SU-DHL-6 (cell line): ENCODE measurements around the gene NHS.

Source experiments
- H2AFZ ChIP-seq: fragments of 200-600 bp; sonication (generic); 2 replicates; pipeline ENCODE4 v1.6.1; 2014; ENCODE audit warnings: low read depth, mild to moderate bottlenecking, moderate library complexity, mixed read lengths, antibody characterized with exemption, low read length; ENCODE audit not compliant: severe bottlenecking
- H3F3A ChIP-seq: fragments of 200-600 bp; shearing (Covaris generic); 2 replicates; pipeline ENCODE4 v1.6.0; 2016; ENCODE audit warnings: antibody characterized with exemption, mild to moderate bottlenecking; ENCODE audit not compliant: insufficient read depth
- H3K27ac ChIP-seq: fragments of 200-600 bp; sonication (generic); 2 replicates; pipeline ENCODE4 v1.5.1; 2016; ENCODE audit warnings: low read depth, mild to moderate bottlenecking, low read length, moderate library complexity, mixed read lengths
- H3K27me3 ChIP-seq: fragments of 200-600 bp; sonication (generic), shearing (Covaris generic); 2 replicates; pipeline ENCODE4 v1.6.0; 2014; ENCODE audit warnings: mild to moderate bottlenecking, low read length
- H3K36me3 ChIP-seq: fragments of 200-600 bp; sonication (generic); 2 replicates; pipeline ENCODE4 v1.6.1; 2014; ENCODE audit warnings: mild to moderate bottlenecking, low read length, mixed read lengths
- H3K4me2 ChIP-seq: fragments of 300-600, 200-600 bp; shearing (Covaris generic), sonication (generic); 2 replicates; pipeline ENCODE4 v1.6.0; 2014; ENCODE audit warnings: low read length, low read depth, mild to moderate bottlenecking; ENCODE audit not compliant: poor library complexity, severe bottlenecking
- H3K4me3 ChIP-seq: fragments of 200-600 bp; sonication (generic); 2 replicates; pipeline ENCODE4 v1.5.1; 2014; ENCODE audit warnings: antibody characterized with exemption, low read length, mild to moderate bottlenecking, mixed read lengths; ENCODE audit not compliant: insufficient read depth, poor library complexity, severe bottlenecking
- H3K79me2 ChIP-seq: fragments of 200-600 bp; sonication (generic); 2 replicates; pipeline ENCODE4 v1.6.1; 2014; ENCODE audit warnings: mild to moderate bottlenecking, low read length, moderate library complexity; ENCODE audit not compliant: insufficient read depth
- H3K9ac ChIP-seq: fragments of 200-600 bp; sonication (generic); 2 replicates; pipeline ENCODE4 v1.7.0; 2014; ENCODE audit warnings: mild to moderate bottlenecking, low read length
- H3K9me2 ChIP-seq: fragments of 200-600 bp; sonication (generic); replicated peaks from 2 replicates; pipeline ENCODE4 v1.6.1; 2014; ENCODE audit warnings: low read length; ENCODE audit not compliant: insufficient read depth
- H3K9me3 ChIP-seq: fragments of 200-600 bp; sonication (generic); 2 replicates; pipeline ENCODE4 v1.6.1; 2014; ENCODE audit warnings: low read length, mixed read lengths; ENCODE audit not compliant: insufficient read depth
- H4K20me1 ChIP-seq: fragments of 200-600 bp; sonication (generic); 2 replicates; pipeline ENCODE4 v1.6.1; 2014; ENCODE audit warnings: low read depth, mild to moderate bottlenecking, antibody characterized with exemption, low read length, moderate library complexity, mixed read lengths
- EZH2phosphoT487 ChIP-seq: fragments of 200-600 bp; sonication (generic), shearing (Covaris generic); conservative IDR thresholded peaks from 2 replicates; pipeline ENCODE4 v1.6.1; 2018; ENCODE audit warnings: mild to moderate bottlenecking, antibody characterized with exemption, low read length, moderate library complexity, mixed read lengths
- TF ChIP-seq, protein P1 (sequence below): fragments of 200-600 bp; sonication (generic); IDR thresholded peaks from one replicate; pipeline ENCODE4 v1.5.1; 2017; ENCODE audit warnings: antibody characterized with exemption, mild to moderate bottlenecking, low read length, moderate library complexity; ENCODE audit not compliant: insufficient read depth, poor library complexity, severe bottlenecking

NHS gene

DNA sequence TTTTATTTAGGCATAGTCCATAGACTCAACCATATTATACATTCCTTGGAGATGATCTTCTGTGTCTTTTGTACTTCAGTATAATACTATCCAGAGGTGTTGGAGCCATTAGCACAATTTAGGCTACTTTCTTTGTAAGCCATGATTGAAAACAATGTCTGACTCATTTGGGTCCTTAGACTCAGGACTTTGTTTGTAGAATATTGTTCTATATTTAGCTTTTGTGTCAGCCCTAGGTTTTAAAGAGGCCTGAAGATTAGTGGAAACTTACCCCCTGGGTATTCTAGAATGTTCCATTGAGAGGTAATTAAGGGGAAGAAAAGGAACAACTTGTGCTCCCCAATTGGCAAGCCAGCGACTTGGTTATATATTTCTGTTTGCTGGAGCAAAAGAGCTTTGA, 217.1 kb downstream of the NHS start:
- Histone ChIP-seq H3K79me2 (no peaks in the 10 kb centered on the region), H2AFZ (no peak overlapping the region), H3K4me3 (no peak overlapping the region), H3K9ac (no peak overlapping the region), H3K36me3 (no peaks in the 10 kb centered on the region), H3K27me3 (no peaks in the 10 kb centered on the region), H4K20me1 (no peaks in the 10 kb centered on the region), H3K27ac (no peak overlapping the region), H3F3A (no peaks in the 10 kb centered on the region), H3K4me2 (no peak overlapping the region), H3K9me3 (no peaks in the 10 kb centered on the region), H3K9me2 (no peaks in the 10 kb centered on the region)
- TF ChIP-seq, protein P1, sequence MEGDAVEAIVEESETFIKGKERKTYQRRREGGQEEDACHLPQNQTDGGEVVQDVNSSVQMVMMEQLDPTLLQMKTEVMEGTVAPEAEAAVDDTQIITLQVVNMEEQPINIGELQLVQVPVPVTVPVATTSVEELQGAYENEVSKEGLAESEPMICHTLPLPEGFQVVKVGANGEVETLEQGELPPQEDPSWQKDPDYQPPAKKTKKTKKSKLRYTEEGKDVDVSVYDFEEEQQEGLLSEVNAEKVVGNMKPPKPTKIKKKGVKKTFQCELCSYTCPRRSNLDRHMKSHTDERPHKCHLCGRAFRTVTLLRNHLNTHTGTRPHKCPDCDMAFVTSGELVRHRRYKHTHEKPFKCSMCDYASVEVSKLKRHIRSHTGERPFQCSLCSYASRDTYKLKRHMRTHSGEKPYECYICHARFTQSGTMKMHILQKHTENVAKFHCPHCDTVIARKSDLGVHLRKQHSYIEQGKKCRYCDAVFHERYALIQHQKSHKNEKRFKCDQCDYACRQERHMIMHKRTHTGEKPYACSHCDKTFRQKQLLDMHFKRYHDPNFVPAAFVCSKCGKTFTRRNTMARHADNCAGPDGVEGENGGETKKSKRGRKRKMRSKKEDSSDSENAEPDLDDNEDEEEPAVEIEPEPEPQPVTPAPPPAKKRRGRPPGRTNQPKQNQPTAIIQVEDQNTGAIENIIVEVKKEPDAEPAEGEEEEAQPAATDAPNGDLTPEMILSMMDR: no peak
- no peak for TF ChIP-seq EZH2phosphoT487

DNA sequence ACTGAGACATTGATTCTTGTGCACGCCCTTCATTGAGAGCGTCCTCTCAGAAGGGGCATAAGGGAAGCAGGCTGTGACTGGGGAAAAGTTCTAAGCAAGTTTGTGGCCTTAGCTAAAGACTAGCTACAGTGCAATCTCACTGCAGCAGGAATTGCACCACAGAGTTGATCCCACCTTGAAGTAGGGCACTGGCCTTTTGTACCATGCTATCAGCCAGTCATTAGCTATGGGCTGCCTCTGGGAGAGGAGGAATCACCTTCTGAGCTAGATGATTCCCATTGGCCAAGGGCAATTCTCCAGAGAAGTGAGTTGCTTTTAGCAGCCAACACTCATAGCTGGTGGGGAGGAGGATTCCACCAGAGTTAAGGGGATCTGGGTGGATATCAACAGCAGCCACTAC, 219.7 kb downstream of the NHS start:
- Histone ChIP-seq H3K36me3 (no peaks in the 10 kb centered on the region), H3K9me3 (no peaks in the 10 kb centered on the region), H3K4me3 (no peak overlapping the region), H2AFZ (no peak overlapping the region), H3K27ac (no peak overlapping the region), H3F3A (no peaks in the 10 kb centered on the region), H3K9me2 (no peaks in the 10 kb centered on the region), H3K27me3 (no peaks in the 10 kb centered on the region), H4K20me1 (no peaks in the 10 kb centered on the region), H3K9ac (no peak overlapping the region), H3K4me2 (no peak overlapping the region), H3K79me2 (no peaks in the 10 kb centered on the region)
- no peak for TF ChIP-seq EZH2phosphoT487
- TF ChIP-seq, protein P1: no peak

GRCh38 chrX:17595456-17596035, 220.5 kb downstream of the NHS start:
- Histone ChIP-seq H3K9ac (no peak overlapping the region), H3K27ac (no peak overlapping the region)

More at GRCh38 chrX:17595456-17596035, 220.5 kb downstream of the NHS start:
- Histone ChIP-seq H3K9me3 (no peaks in the 10 kb centered on the region), H3F3A (no peaks in the 10 kb centered on the region), H3K79me2 (no peaks in the 10 kb centered on the region), H2AFZ (no peak overlapping the region), H3K9me2 (no peaks in the 10 kb centered on the region), H3K27me3 (no peaks in the 10 kb centered on the region), H3K4me2 (no peak overlapping the region), H4K20me1 (no peaks in the 10 kb centered on the region), H3K4me3 (no peak overlapping the region), H3K36me3 (no peaks in the 10 kb centered on the region)
- no peak for TF ChIP-seq EZH2phosphoT487
- TF ChIP-seq, protein P1: no peak
